ENCODE data around the gene ECM2. TPM values are rescaled to one million over a fixed set of nuclear protein-coding genes. Genes with fewer than 3 reads are reported as not detected.

Gene ECM2
- total and polyA plus RNA-seq, 8 donors = 0.56 to 3.2 (median 1.8) TPM

DNA sequence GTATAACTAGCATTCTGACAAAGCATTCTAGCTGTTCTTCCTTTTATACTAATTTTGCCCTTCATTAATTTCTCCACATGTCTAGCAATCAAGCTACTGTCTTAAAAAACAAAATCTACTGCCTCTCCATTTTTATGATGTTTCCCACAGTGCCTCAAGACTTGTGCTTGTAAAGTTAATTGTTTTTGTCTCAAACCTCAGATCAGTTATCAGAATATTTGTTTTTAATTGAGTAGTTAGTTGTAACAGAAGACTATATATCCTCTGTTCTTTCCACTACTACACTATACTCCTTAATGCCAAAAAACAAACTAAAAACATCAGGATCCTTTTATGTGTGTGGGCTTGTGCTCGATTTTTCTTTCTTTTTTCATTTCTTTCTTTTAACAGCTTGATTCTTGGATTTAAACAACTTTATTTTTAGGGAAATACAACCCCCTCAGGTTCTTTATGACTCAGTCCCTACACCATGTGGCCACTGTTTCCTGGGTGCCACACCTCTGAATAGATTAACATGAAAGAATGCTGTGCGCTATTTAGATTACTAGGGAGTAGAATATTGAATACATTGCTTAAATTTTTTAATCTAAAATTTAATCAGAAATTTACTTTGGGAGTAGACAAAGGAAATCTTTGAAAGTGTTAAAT lies 54.7 kb downstream of the ECM2 start:
- ATAC-seq (no peak), DNase-seq (no peak), FAIRE-seq (no peak)
- intact Hi-C loops (cut with DNase I) = no loop called here
- no peak overlapping the region for H3K27ac ChIP-seq
- 72 to 84% methylated on average over 2 of the region's 2 CpGs for WGBS, 2 donors
- no peak for TF ChIP-seq CTCF (IDR thresholded peaks at IDR 0.05)
- H3K36me3 ChIP-seq = no peaks in the 10 kb centered on the region
- no peak overlapping the region for H3K4me3 ChIP-seq
- peaks cover 0 to 4% (median 0%) of the 10 kb centered on the region in 3 donors for H3K4me1 ChIP-seq
- H3K27me3 ChIP-seq = no peaks in the 10 kb centered on the region
- H3K9me3 ChIP-seq = no peaks in the 10 kb centered on the region

GRCh38 chr9:92480291-92480771 lies 55.5 kb downstream of the ECM2 start:
- peaks cover 0 to 4% (median 0%) of the 10 kb centered on the region in 3 donors for H3K4me1 ChIP-seq
- FAIRE-seq (no peak), ATAC-seq (peak in 3 of 4 donors; percentile 29 to 50 (median 46)), DNase-seq (no peak)
- WGBS, 2 donors = 80 to 83% methylated on average over 2 of the region's 2 CpGs
- H3K27me3 ChIP-seq = no peaks in the 10 kb centered on the region
- TF ChIP-seq CTCF (IDR thresholded peaks at IDR 0.05) = no peak
- H3K36me3 ChIP-seq = no peaks in the 10 kb centered on the region
- no peak overlapping the region for H3K4me3 ChIP-seq
- intact Hi-C loops (cut with DNase I) = no loop called here
- no peaks in the 10 kb centered on the region for H3K9me3 ChIP-seq
- H3K27ac ChIP-seq = peak overlapping the region in 2 of 4 donors; percentile 0 to 5

- no peak overlapping the region for H3K4me3 ChIP-seq
- ATAC-seq (no peak), FAIRE-seq (no peak), DNase-seq (no peak)
- no peaks in the 10 kb centered on the region for H3K27me3 ChIP-seq
- peak overlapping the region in 1 of 4 donors; percentile 5 for H3K27ac ChIP-seq
- H3K4me1 ChIP-seq = peaks cover 0 to 4% (median 0%) of the 10 kb centered on the region in 3 donors
- intact Hi-C loops (cut with DNase I) = no loop called here
- no peak for TF ChIP-seq CTCF (IDR thresholded peaks at IDR 0.05)
- no peaks in the 10 kb centered on the region for H3K9me3 ChIP-seq
- no peaks in the 10 kb centered on the region for H3K36me3 ChIP-seq
These were observed 56.4 kb downstream of the ECM2 start for GRCh38 chr9:92479346-92479745.

DNA sequence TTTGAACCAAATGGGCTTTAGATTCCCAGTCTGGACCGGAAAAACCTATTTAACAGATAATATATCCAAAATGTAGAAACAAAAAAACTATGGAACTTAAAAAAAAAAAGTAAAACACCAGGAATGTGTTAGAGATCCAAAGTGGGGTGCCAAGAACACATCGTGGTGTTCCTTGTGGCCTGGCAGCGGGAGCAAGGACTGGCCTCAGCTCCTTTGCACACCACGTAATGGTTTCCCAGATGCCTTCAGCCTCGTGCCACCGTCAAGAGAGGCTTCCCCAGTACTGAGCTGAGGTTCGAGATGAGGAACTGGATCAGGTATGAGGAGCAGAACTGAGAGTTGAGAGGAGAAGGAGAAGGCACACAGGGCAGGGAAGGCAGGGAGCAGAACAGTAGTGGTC lies 57.0 kb downstream of the ECM2 start:
- WGBS, 2 donors = 92 to 94% methylated on average over 7 of the region's 7 CpGs
- no peak overlapping the region for H3K27ac ChIP-seq
- no peak overlapping the region for H3K4me3 ChIP-seq
- H3K27me3 ChIP-seq = no peaks in the 10 kb centered on the region
- no peaks in the 10 kb centered on the region for H3K36me3 ChIP-seq
- DNase-seq = no peak
- intact Hi-C loops (cut with DNase I) = no loop called here
- no peak for ATAC-seq
- H3K9me3 ChIP-seq = no peaks in the 10 kb centered on the region
- no peak for TF ChIP-seq CTCF (IDR thresholded peaks at IDR 0.05)
- H3K4me1 ChIP-seq = peaks cover 0 to 4% (median 0%) of the 10 kb centered on the region in 3 donors
- FAIRE-seq = no peak

DNA sequence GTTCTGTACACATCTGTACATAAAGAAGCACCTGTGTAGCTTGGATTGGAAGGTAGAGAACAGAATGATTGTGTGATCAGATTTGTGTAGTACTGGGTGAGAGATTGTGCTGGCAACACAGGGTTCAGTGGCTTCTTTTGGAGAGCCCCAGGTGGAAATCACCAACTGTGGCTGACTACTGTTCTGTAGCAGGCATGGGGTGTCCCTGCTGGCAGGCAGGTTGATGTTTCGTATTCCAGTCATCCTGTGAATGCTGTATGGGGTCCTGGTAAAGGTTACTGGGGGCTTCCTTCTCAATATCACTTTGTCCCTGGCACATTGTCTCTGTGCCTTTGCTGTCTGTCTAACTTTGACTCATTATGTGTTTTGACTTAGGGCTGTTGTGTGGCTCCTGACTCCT lies 58.8 kb downstream of the ECM2 start:
- Histone ChIP-seq H3K27me3 (no peaks in the 10 kb centered on the region), H3K36me3 (no peaks in the 10 kb centered on the region), H3K27ac (no peak overlapping the region), H3K4me3 (no peak overlapping the region), H3K4me1 (peaks cover 0 to 4% (median 0%) of the 10 kb centered on the region in 3 donors), H3K9me3 (no peaks in the 10 kb centered on the region)
- no peak for DNase-seq
- TF ChIP-seq CTCF (IDR thresholded peaks at IDR 0.05) = no peak
- WGBS, 2 donors = 95 to 100% methylated on average over 1 of the region's 1 CpG
- intact Hi-C loops (cut with DNase I) = no loop called here
- no peak for ATAC-seq
- no peak for FAIRE-seq
